IPS-NIHi7 (cell line): Measurements from ENCODE around the gene LRRC32.
"Not testable (repeated sequence)": the region's sequence is repeated elsewhere in the genome, so short reads cannot be mapped to it uniquely, and the experiment has no call there.

Experiments
- DNase-seq: peaks from one replicate; pipeline ENCODE4 v3.0.0; 2012; ENCODE audit warnings: mixed read lengths; ENCODE audit errors: extremely low spot score

Gene LRRC32

GRCh38 chr11:76614471-76615179, 55.9 kb downstream of the LRRC32 start:
- no peak for DNase-seq

DNA sequence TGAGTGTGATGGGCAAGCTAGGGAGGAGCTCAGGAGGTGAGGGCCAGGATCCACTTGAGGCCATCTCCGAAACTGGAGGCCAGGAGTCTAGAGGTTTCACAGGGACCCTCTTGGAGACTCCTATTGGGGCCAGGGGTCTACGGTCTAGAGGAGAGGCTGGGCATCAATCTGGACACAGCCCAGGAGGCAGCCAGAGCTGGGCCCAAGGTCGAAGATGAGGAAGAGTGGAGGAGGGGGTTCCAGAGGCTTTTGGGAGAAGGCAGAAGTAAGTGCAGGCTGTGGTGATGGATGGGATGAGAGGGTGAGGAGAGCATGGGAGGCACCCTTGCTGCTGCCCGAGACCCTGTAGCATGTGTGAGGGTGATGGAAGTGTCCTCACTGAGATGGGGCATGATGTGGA, 56.6 kb downstream of the LRRC32 start:
- DNase-seq: no peak

DNA sequence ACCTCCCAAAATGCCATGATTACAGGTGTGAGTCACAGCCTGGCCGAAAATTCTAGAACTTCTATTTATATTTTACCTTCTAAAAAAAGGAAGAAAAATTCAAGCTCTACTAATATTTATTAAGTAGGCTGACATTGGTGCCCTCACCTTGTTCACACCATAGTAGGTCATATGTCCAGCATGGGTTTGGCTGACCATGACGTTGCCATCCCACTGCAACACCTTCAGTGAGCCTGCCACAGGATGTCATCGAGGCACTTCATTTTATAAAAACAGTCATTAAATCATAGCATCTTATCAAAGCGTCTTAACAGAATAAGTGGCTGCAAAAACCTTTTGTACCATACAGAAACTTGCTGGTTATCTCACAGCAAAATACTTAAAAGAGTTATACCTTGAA, 58.3 kb downstream of the LRRC32 start:
- DNase-seq: no peak

DNA sequence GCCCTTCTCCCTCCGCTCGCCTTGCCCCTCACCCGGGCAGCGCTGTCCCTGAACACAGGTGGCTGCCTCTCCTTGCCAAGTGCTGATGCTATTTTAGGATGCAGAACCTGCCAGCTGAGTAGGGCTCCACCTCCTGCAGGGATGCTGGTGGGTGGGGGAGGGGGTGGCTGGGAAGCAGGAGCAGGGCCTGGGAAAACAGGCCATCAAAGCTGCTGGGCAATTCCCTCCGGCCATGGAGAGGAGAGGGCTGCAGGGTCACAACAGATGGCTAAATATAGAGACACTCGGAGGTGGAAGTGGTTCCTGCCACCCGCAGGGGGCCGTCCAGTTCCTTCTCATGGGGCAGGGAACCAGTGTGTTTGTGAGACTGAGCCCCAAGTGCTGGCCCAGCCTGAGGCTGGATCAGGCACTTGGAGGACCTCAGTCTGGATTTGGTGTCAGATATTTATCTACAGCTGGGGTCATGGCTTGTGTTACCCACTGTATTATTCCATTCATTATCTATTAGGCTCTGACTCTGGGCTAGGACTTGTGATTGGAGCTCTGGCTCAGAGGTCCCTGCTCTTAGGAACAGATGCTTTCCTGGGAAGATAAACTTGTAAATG, 59.6 kb downstream of the LRRC32 start:
- DNase-seq: no peak

DNA sequence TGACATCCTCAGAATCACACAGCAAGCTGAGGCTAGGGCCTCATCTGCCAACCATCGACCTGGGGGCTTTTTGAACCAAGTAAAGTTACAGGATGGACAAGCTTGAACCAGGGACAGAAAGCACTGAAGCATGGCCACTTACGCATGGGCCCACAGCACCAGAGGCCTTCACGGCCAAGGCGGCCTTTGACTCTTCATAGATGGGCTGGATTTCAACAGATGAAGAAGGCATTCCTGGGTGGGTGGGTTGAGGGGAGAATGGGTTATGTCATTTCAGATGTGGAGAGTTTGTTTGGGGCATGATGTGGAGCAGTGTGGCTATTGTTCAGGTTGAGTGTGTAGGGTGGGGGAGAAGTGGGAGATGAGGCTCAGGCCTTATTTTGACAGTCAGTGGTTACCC, 60.2 kb downstream of the LRRC32 start:
- no peak for DNase-seq

DNA sequence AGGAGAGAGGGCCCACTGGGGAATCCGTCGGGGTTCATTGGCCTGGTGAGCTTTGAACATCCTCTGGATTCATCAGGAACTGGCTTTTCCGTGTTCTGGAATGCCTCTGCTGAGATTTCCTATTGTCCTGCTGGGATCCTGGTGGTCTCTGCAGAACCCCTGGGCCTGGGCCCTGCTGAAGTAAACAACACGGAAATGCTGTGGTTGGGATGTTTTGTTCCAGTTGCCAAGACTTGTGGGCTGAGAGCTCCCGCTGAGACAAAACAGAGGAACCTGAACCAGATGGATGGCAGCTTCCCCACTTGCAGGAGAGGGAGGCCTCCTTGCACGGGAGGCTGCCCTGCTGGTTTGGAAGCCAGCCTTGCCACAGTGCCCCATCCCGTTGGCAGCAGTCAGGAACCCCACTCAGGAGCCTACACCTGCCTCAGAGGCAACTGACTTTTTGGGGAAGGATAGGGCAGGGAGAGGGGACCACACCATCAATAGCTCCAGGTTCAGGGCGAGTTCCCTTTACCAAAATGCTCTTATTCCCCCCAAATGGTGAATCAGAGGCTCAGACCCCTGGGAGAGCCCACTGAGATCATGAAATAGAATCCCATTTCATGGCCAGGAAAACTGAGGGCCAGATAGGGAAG, 60.7 kb downstream of the LRRC32 start:
- no peak for DNase-seq

- DNase-seq: not testable (repeated sequence)
Measured at GRCh38 chr11:76608879-76609460, 61.6 kb downstream of the LRRC32 start.

GRCh38 chr11:76608228-76608627, 62.3 kb downstream of the LRRC32 start:
- not testable (repeated sequence) for DNase-seq
